Skin of body (tissue), 1 donor: Measurements from ENCODE around the gene AASDHPPT. TPM values are rescaled to one million over a fixed set of nuclear protein-coding genes. Genes with fewer than 3 reads are reported as not detected.

Experiments used
- total RNA-seq: library from RNA; depleted of rRNA; stranded (reverse); fragments of >200 nt; gene quantifications from one replicate; pipeline ENCODE4 v1.2.3, GENCODE V29; 2014

AASDHPPT gene
- total RNA-seq, 1 donor from 2014 or later, result 42.0 TPM

Other genes starting within 250 kb of the AASDHPPT start
- 20.6 TPM for gene MSANTD4, start 55.4 kb upstream of the AASDHPPT start, total RNA-seq
- gene KBTBD3, start 315 bp upstream of the AASDHPPT start, total RNA-seq, result 9.0 TPM